ENCODE data around the gene GPR153.

Gene GPR153

GRCh38 chr1:6276811-6277555, 16.1 kb upstream of the GPR153 start:
- H3K4me3 ChIP-seq (ENCODE audit: low read length): no peak overlapping the region
- H3K4me2 ChIP-seq (ENCODE audit: low read length): no peak overlapping the region
- H3K9ac ChIP-seq (ENCODE audit: low read length): no peak overlapping the region
- H3K27me3 ChIP-seq (ENCODE audit: low read depth, low read length): no peaks in the 10 kb centered on the region
- no peaks in the 10 kb centered on the region for H3K9me3 ChIP-seq (ENCODE audit: insufficient read depth, low read length)
- H2AFZ ChIP-seq (ENCODE audit: low read depth, low read length): no peak overlapping the region
- H3K27ac ChIP-seq (ENCODE audit: low read length): no peak overlapping the region
- H3K79me2 ChIP-seq (ENCODE audit: low read length): no peaks in the 10 kb centered on the region
- no peaks in the 10 kb centered on the region for H3K4me1 ChIP-seq (ENCODE audit: low read length)
- H4K20me1 ChIP-seq (ENCODE audit: insufficient read depth, low read length): no peaks in the 10 kb centered on the region
- no peaks in the 10 kb centered on the region for H3K36me3 ChIP-seq (replicated peaks; ENCODE audit: low read depth, low read length)
- TF ChIP-seq CTCF (IDR thresholded peaks at IDR 0.05; ENCODE audit: low read depth, low read length): no peak
- no peak for TF ChIP-seq EZH2phosphoT487 (IDR thresholded peaks at IDR 0.05; ENCODE audit: low read depth)

- H2AFZ ChIP-seq (ENCODE audit: low read depth, low read length): no peak overlapping the region
- no peaks in the 10 kb centered on the region for H3K79me2 ChIP-seq (ENCODE audit: low read length)
- no peaks in the 10 kb centered on the region for H4K20me1 ChIP-seq (ENCODE audit: insufficient read depth, low read length)
- no peak overlapping the region for H3K4me2 ChIP-seq (ENCODE audit: low read length)
- H3K9ac ChIP-seq (ENCODE audit: low read length): no peak overlapping the region
- H3K9me3 ChIP-seq (ENCODE audit: insufficient read depth, low read length): no peaks in the 10 kb centered on the region
- H3K36me3 ChIP-seq (replicated peaks; ENCODE audit: low read depth, low read length): no peaks in the 10 kb centered on the region
- no peaks in the 10 kb centered on the region for H3K27me3 ChIP-seq (ENCODE audit: low read depth, low read length)
- no peak for TF ChIP-seq EZH2phosphoT487 (IDR thresholded peaks at IDR 0.05; ENCODE audit: low read depth)
- TF ChIP-seq CTCF (IDR thresholded peaks at IDR 0.05; ENCODE audit: low read depth, low read length): no peak
- H3K27ac ChIP-seq (ENCODE audit: low read length): no peak overlapping the region
- H3K4me3 ChIP-seq (ENCODE audit: low read length): no peak overlapping the region
- no peaks in the 10 kb centered on the region for H3K4me1 ChIP-seq (ENCODE audit: low read length)
These were observed 15.2 kb upstream of the GPR153 start for GRCh38 chr1:6275826-6276782.

- H3K9ac ChIP-seq (ENCODE audit: low read length): no peak overlapping the region
- no peaks in the 10 kb centered on the region for H3K79me2 ChIP-seq (ENCODE audit: low read length)
- no peaks in the 10 kb centered on the region for H4K20me1 ChIP-seq (ENCODE audit: insufficient read depth, low read length)
- no peak overlapping the region for H3K27ac ChIP-seq (ENCODE audit: low read length)
- no peak overlapping the region for H2AFZ ChIP-seq (ENCODE audit: low read depth, low read length)
- no peaks in the 10 kb centered on the region for H3K27me3 ChIP-seq (ENCODE audit: low read depth, low read length)
- TF ChIP-seq EZH2phosphoT487 (IDR thresholded peaks at IDR 0.05; ENCODE audit: low read depth) (no peak), CTCF (IDR thresholded peaks at IDR 0.05; ENCODE audit: low read depth, low read length) (no peak)
- H3K4me2 ChIP-seq (ENCODE audit: low read length): no peak overlapping the region
- no peak overlapping the region for H3K4me3 ChIP-seq (ENCODE audit: low read length)
- H3K36me3 ChIP-seq (replicated peaks; ENCODE audit: low read depth, low read length): no peaks in the 10 kb centered on the region
- no peaks in the 10 kb centered on the region for H3K9me3 ChIP-seq (ENCODE audit: insufficient read depth, low read length)
- no peaks in the 10 kb centered on the region for H3K4me1 ChIP-seq (ENCODE audit: low read length)
These were observed 13.8 kb upstream of the GPR153 start for GRCh38 chr1:6274622-6275139.

- no peak overlapping the region for H2AFZ ChIP-seq (ENCODE audit: low read depth, low read length)
- H3K27me3 ChIP-seq (ENCODE audit: low read depth, low read length): no peaks in the 10 kb centered on the region
- no peaks in the 10 kb centered on the region for H3K36me3 ChIP-seq (replicated peaks; ENCODE audit: low read depth, low read length)
- TF ChIP-seq CTCF (IDR thresholded peaks at IDR 0.05; ENCODE audit: low read depth, low read length) (no peak), EZH2phosphoT487 (IDR thresholded peaks at IDR 0.05; ENCODE audit: low read depth) (no peak)
- no peak overlapping the region for H3K9ac ChIP-seq (ENCODE audit: low read length)
- H3K4me2 ChIP-seq (ENCODE audit: low read length): no peak overlapping the region
- H3K9me3 ChIP-seq (ENCODE audit: insufficient read depth, low read length): no peaks in the 10 kb centered on the region
- no peak overlapping the region for H3K4me3 ChIP-seq (ENCODE audit: low read length)
- H4K20me1 ChIP-seq (ENCODE audit: insufficient read depth, low read length): no peaks in the 10 kb centered on the region
- no peak overlapping the region for H3K27ac ChIP-seq (ENCODE audit: low read length)
- H3K79me2 ChIP-seq (ENCODE audit: low read length): no peaks in the 10 kb centered on the region
- no peaks in the 10 kb centered on the region for H3K4me1 ChIP-seq (ENCODE audit: low read length)
These were observed 13.2 kb upstream of the GPR153 start for GRCh38 chr1:6274102-6274501.

Data from OCI-LY3 (cell line).